HL-60 (cell line): ENCODE data around the gene ZNF35.

Source experiments
- CTCF ChIP-seq: IDR thresholded peaks from one replicate; pipeline ENCODE4 v1.5.1; 2011; ENCODE audit warnings: low read length, control low read depth, inconsistent platforms; ENCODE audit not compliant: insufficient read depth
- SPI1 ChIP-seq: IDR thresholded peaks from 2 replicates; pipeline ENCODE4 v1.6.1; 2012; ENCODE audit warnings: low read depth, mild to moderate bottlenecking, borderline replicate concordance

- no peak for TF ChIP-seq CTCF
- TF ChIP-seq SPI1 = no peak
Observed at GRCh38 chr3:44674211-44674610, 25.7 kb downstream of the ZNF35 start.
